Measurements from ENCODE around the gene MAPKAP1. TPM values are rescaled to one million over a fixed set of nuclear protein-coding genes. Genes with fewer than 3 reads are reported as not detected.

The MAPKAP1 gene
- total and polyA plus RNA-seq, 2 of the 13 experiments (the other 11 are each of a cell fraction or from before 2014, with no cell fraction given) = 45.0 to 64.3 TPM

GRCh38 chr9:125397736-125398135 lies 309.3 kb downstream of the MAPKAP1 start:
- Histone ChIP-seq H3K9ac (ENCODE audit: insufficient read depth, low read depth, low read length) (no peak overlapping the region), H3K4me2 (ENCODE audit: low read depth, low read length) (peak overlapping the region; percentile 20; the same call in 1 of the 2 replicates), H3K9me3 (ENCODE audit: low read length) (no peaks in the 10 kb centered on the region), H3K4me3 (replicated peaks in 1 of 3; ENCODE audit: insufficient read depth in 1 of 3, low read depth in 2 of 3, low read length in 3 of 3) (no peak overlapping the region), H3K27ac (ENCODE audit: extremely low read length, insufficient read depth, low read length) (no peak overlapping the region), H2AFZ (ENCODE audit: low read length) (no peak overlapping the region), H3K4me1 (ENCODE audit: insufficient read depth, low read length) (peaks cover 2% of the 10 kb centered on the region; the same call in 1 of the 2 replicates), H3K27me3 (ENCODE audit: control insufficient read depth in 1 of 2, insufficient read depth in 2 of 2, low read length in 2 of 2) (no peaks in the 10 kb centered on the region; a peak in 1 of 5 replicates), H4K20me1 (ENCODE audit: insufficient read depth, low read length) (no peaks in the 10 kb centered on the region), H3K79me2 (ENCODE audit: insufficient read depth, low read length) (no peaks in the 10 kb centered on the region), H3K36me3 (replicated peaks in 1 of 2; ENCODE audit: control insufficient read depth in 1 of 2, insufficient read depth in 2 of 2, low read length in 2 of 2) (no peaks in the 10 kb centered on the region)
- DNase-seq (ENCODE audit: low spot score) = no peak
- WGBS (ENCODE audit: low lambda C conversion rate) = 43% methylated on average over 7 of the region's 11 CpGs
- no TSS peak for BruUV-seq (replicated peaks)
- in situ Hi-C loops (cut with HindIII; ENCODE audit: extremely low pct_ligation_motif_present, low pct_unique_long_range_greater_than_20kb) = no loop called here
- ChIA-PET CTCF (ENCODE audit: low intra/inter-chr PET ratio, low total read pairs) (no interaction called here), POLR2A (no interaction called here)
- ATAC-seq = no peak
- FAIRE-seq = no peak
- no peak for TF ChIP-seq ZNF619 (CRISPR knock-in tag; IDR thresholded peaks at IDR 0.05)
- 0 out of 2 replicates have a peak, but pooled peaks have one; percentile 14 for TF ChIP-seq ZNF687 (CRISPR knock-in tag; IDR thresholded peaks at IDR 0.05)
- TF ChIP-seq ZNF251 (CRISPR knock-in tag; IDR thresholded peaks at IDR 0.05) = no peak
- peak; percentile 31; the same call in 1 of the 2 replicates for TF ChIP-seq ZBTB33 (CRISPR knock-in tag; IDR thresholded peaks at IDR 0.05)
- no peak for TF ChIP-seq CREB3 (CRISPR knock-in tag; IDR thresholded peaks at IDR 0.05)
- intact Hi-C loops (cut with micrococcal nuclease; ENCODE audit: unreplicated experiment) = no loop called here

All from HepG2 (cell line).